Breast epithelium (tissue), 3 donors: ENCODE data around the gene TSACC.
"Not testable (repeated sequence)": the region's sequence is repeated elsewhere in the genome, so short reads cannot be mapped to it uniquely, and the experiment has no call there.

Experiments used
- CTCF ChIP-seq, 3 donors: fragments of 450-650 bp; IDR thresholded peaks; one replicate each; pipeline ENCODE4 v1.5.1; 2016 to 2017; ENCODE audit warnings: antibody characterized with exemption in 3 of 3, mild to moderate bottlenecking in 3 of 3, moderate library complexity in 3 of 3
- POLR2A ChIP-seq: fragments of 450-650 bp; IDR thresholded peaks from one replicate; pipeline ENCODE4 v1.6.1; 2016; ENCODE audit warnings: antibody characterized with exemption, mild to moderate bottlenecking, moderate library complexity
- POLR2AphosphoS5 ChIP-seq, 3 donors: sonication (generic); formaldehyde crosslinking; IDR thresholded peaks; one replicate each; pipeline ENCODE4 v1.6.1; 2017; ENCODE audit warnings: antibody characterized with exemption in 3 of 3

GRCh38 chr1:156323179-156323578, 15.1 kb upstream of the TSACC start:
- TF ChIP-seq CTCF (IDR thresholded peaks at IDR 0.05); POLR2A; POLR2AphosphoS5 (IDR thresholded peaks at IDR 0.05): not testable (repeated sequence)
